ENCODE measurements around the gene ARHGDIG. TPM values are rescaled to one million over a fixed set of nuclear protein-coding genes. Genes with fewer than 3 reads are reported as not detected.

The ARHGDIG gene
- total RNA-seq, 4 donors from 2014 or later: not detected

DNA sequence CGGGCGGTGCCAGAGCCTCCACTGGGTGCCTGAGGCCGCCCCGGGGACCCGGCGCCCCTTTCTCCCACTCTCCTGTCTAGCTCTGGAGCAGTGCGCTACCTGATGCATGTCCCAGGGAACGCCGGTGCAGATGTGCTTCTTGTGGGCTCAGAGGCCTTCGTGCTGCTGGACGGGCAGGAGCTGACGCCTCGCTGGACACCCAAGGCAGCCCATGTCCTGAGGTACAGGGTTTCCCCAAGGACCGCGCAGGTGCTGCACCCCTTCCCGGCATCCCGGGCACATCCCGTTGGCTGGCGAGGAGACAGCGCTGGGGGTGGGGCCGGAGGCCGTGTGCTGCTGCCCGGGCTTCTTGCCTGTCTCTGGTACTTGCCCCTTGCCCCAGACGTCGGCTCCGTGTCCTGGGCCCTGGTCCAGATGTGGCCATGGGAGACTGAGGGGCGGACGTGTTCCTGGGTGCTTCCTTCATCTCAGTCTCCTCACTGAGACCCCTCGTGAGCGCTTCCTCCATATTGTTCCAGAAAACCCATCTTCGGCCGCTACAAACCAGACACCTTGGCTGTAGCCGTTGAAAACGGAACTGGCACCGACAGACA, 17.1 kb upstream of the ARHGDIG start:
- intact Hi-C loops (cut with DNase I): no loop called here
- Histone ChIP-seq H3K27ac (no peak overlapping the region), H3K9me3 (no peaks in the 10 kb centered on the region), H3K27me3 (no peaks in the 10 kb centered on the region), H3K4me3 (no peak overlapping the region), H3K36me3 (peaks cover 27 to 73% (median 36%) of the 10 kb centered on the region in 3 donors), H3K4me1 (peaks cover 0 to 15% (median 0%) of the 10 kb centered on the region in 3 donors)
- TF ChIP-seq, protein P1, sequence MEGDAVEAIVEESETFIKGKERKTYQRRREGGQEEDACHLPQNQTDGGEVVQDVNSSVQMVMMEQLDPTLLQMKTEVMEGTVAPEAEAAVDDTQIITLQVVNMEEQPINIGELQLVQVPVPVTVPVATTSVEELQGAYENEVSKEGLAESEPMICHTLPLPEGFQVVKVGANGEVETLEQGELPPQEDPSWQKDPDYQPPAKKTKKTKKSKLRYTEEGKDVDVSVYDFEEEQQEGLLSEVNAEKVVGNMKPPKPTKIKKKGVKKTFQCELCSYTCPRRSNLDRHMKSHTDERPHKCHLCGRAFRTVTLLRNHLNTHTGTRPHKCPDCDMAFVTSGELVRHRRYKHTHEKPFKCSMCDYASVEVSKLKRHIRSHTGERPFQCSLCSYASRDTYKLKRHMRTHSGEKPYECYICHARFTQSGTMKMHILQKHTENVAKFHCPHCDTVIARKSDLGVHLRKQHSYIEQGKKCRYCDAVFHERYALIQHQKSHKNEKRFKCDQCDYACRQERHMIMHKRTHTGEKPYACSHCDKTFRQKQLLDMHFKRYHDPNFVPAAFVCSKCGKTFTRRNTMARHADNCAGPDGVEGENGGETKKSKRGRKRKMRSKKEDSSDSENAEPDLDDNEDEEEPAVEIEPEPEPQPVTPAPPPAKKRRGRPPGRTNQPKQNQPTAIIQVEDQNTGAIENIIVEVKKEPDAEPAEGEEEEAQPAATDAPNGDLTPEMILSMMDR (IDR thresholded peaks at IDR 0.05): no peak
- TF ChIP-seq POLR2A (IDR thresholded peaks at IDR 0.05): no peak
- 93% methylated on average over 5 of the region's 35 CpGs; no CpG with 5 or more reads in 1 of the 2 donors for WGBS, 2 donors
- DNase-seq: no peak

DNA sequence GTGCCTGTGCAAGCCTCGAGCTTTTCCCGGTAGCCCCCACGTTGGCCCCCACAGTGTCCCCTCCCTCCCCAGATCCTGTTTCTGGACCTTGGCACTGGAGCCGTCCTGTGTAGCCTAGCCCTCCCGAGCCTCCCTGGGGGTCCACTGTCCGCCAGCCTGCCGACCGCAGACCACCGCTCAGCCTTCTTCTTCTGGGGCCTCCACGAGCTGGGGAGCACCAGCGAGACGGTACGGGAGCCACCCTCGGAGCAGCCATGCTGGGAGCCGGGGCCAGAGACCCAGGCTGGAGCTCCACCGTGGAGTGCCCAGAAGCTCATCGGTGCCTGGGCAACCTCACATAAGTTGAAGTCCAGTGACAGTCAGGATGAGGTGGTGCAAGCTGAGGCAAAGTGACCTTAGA, 16.4 kb upstream of the ARHGDIG start:
- 90% methylated on average over 2 of the region's 17 CpGs; no CpG with 5 or more reads in 1 of the 2 donors for WGBS, 2 donors
- peaks cover 27 to 67% (median 36%) of the 10 kb centered on the region in 3 donors for H3K36me3 ChIP-seq

DNA sequence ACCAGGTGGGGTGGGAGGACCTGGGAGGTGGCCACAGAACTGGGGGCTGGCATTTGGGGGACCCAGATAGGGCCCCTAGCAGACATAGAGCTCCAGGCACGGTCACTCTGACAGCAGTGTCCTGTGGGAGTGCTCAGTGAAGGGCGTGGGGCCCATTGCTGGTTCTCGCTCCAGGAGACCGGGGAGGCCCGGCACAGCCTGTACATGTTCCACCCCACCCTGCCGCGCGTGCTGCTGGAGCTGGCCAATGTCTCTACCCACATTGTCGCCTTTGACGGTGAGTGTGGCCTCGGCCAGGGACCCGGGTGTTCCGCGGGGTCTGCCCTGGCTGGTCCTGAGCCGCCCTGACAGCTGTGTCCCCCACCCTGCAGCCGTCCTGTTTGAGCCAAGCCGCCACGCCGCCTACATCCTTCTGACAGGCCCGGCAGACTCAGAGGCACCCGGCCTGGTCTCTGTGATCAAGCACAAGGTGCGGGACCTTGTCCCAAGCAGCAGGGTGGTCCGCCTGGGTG, 15.9 kb upstream of the ARHGDIG start:
- peaks cover 0 to 26% (median 3%) of the 10 kb centered on the region in 3 donors for H3K4me1 ChIP-seq
- no peaks in the 10 kb centered on the region for H3K9me3 ChIP-seq
- H3K4me3 ChIP-seq: no peak overlapping the region
- WGBS, 2 donors: 90 to 95% methylated on average over 2 to 8 of the region's 23 CpGs
- TF ChIP-seq, protein P1 (IDR thresholded peaks at IDR 0.05): no peak
- no peak for TF ChIP-seq POLR2A (IDR thresholded peaks at IDR 0.05)
- no peak for DNase-seq
- intact Hi-C loops (cut with DNase I): no loop called here
- no peaks in the 10 kb centered on the region for H3K27me3 ChIP-seq
- peaks cover 27 to 61% (median 36%) of the 10 kb centered on the region in 3 donors for H3K36me3 ChIP-seq
- no peak overlapping the region for H3K27ac ChIP-seq

More for the DNA sequence above, 16.4 kb upstream of the ARHGDIG start:
- H3K27me3 ChIP-seq: no peaks in the 10 kb centered on the region
- H3K4me1 ChIP-seq: peaks cover 0 to 22% (median 2%) of the 10 kb centered on the region in 3 donors
- DNase-seq: no peak
- intact Hi-C loops (cut with DNase I): no loop called here
- no peak overlapping the region for H3K27ac ChIP-seq
- no peaks in the 10 kb centered on the region for H3K9me3 ChIP-seq
- TF ChIP-seq POLR2A (IDR thresholded peaks at IDR 0.05): no peak
- TF ChIP-seq, protein P1 (IDR thresholded peaks at IDR 0.05): no peak
- no peak overlapping the region for H3K4me3 ChIP-seq

DNA sequence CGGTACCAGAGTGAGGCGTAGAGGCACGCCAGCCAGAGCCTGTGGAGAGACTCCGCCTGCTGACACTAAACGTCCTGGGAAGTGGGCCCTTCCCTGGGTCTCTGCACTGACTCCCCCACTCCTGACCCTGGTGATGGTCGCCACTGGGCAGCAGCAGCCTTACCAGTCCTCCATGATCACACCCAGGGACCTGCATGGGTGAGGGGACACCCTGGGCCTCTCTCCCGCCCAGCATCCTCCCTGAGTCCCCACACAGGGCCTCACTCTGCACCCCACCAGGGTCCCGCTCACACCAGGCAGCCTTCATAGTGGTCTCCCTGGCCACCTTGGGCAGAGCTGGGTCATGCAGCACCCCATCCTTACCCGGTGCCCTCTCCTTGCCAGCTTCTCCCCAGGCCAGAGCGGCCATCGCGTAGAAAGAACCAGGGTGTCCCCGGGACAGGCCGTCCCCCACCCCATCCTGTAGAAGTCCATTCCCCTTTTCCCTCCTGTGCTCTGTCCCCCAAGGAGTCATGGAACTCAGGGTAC, 15.3 kb upstream of the ARHGDIG start:
- TF ChIP-seq, protein P1 (IDR thresholded peaks at IDR 0.05): no peak
- no peak for TF ChIP-seq POLR2A (IDR thresholded peaks at IDR 0.05)
- Histone ChIP-seq H3K27ac (no peak overlapping the region), H3K9me3 (no peaks in the 10 kb centered on the region), H3K4me3 (no peak overlapping the region), H3K4me1 (peaks cover 0 to 26% (median 3%) of the 10 kb centered on the region in 3 donors), H3K36me3 (peaks cover 23 to 56% (median 31%) of the 10 kb centered on the region in 3 donors), H3K27me3 (no peaks in the 10 kb centered on the region)
- intact Hi-C loops (cut with DNase I): no loop called here
- 93% methylated on average over 8 of the region's 14 CpGs; no CpG with 5 or more reads in 1 of the 2 donors for WGBS, 2 donors
- DNase-seq: no peak

DNA sequence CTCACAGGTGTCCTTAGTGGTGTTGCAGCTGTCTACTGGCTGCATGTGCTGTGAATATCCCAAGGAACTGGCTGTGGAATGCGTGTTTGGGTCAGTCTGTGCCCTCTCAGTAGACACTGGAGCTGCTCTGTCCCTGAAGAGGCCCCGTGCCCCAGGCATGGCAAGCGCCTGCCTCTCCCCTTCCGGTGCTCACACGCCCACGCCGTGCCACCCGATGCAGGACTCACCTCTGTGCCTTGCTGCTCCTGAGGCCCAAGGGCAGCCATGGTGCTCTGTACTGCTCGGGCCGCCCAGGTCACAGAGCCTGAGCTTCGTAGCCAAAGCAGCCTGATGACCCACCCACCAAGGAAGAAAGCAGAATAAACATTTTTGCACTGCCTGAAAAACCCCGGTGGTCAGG, 14.7 kb upstream of the ARHGDIG start:
- intact Hi-C loops (cut with DNase I): no loop called here
- 47 to 74% methylated on average over 2 to 4 of the region's 12 CpGs for WGBS, 2 donors
- Histone ChIP-seq H3K4me1 (peaks cover 0 to 26% (median 3%) of the 10 kb centered on the region in 3 donors), H3K9me3 (no peaks in the 10 kb centered on the region), H3K4me3 (no peak overlapping the region), H3K27ac (no peak overlapping the region), H3K27me3 (no peaks in the 10 kb centered on the region), H3K36me3 (peaks cover 17 to 49% (median 25%) of the 10 kb centered on the region in 3 donors)
- TF ChIP-seq, protein P1 (IDR thresholded peaks at IDR 0.05): no peak
- TF ChIP-seq POLR2A (IDR thresholded peaks at IDR 0.05): no peak
- DNase-seq: no peak

All from esophagus squamous epithelium (tissue), 5 donors.